ENCODE data around the gene REXO1.

GRCh38 chr19:1853295-1854038 lies 5.2 kb upstream of the REXO1 start:
- TF ChIP-seq EZH2 (IDR thresholded peaks at IDR 0.05; ENCODE audit: low read length, missing control alignments) = no peak
- TF ChIP-seq, protein P1, sequence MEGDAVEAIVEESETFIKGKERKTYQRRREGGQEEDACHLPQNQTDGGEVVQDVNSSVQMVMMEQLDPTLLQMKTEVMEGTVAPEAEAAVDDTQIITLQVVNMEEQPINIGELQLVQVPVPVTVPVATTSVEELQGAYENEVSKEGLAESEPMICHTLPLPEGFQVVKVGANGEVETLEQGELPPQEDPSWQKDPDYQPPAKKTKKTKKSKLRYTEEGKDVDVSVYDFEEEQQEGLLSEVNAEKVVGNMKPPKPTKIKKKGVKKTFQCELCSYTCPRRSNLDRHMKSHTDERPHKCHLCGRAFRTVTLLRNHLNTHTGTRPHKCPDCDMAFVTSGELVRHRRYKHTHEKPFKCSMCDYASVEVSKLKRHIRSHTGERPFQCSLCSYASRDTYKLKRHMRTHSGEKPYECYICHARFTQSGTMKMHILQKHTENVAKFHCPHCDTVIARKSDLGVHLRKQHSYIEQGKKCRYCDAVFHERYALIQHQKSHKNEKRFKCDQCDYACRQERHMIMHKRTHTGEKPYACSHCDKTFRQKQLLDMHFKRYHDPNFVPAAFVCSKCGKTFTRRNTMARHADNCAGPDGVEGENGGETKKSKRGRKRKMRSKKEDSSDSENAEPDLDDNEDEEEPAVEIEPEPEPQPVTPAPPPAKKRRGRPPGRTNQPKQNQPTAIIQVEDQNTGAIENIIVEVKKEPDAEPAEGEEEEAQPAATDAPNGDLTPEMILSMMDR (conservative IDR thresholded peaks at IDR 0.05 in 1 of 2, IDR thresholded peaks at IDR 0.05 in 1 of 2; ENCODE audit: low read depth in 1 of 2, low read length in 2 of 2) = peak; percentile 82 to 90
